HG03521 (cell line): ENCODE results near the gene CBX2.
"Not testable (repeated sequence)": the region's sequence is repeated elsewhere in the genome, so short reads cannot be mapped to it uniquely, and the experiment has no call there.

Experiments used
- ATAC-seq: cut with Tn5 transposase; IDR thresholded peaks from one replicate; pipeline ENCODE4 v1.9.1; 2021; ENCODE audit warnings: mild to moderate bottlenecking, moderate library complexity; ENCODE audit not compliant: unreplicated experiment

Gene CBX2

DNA sequence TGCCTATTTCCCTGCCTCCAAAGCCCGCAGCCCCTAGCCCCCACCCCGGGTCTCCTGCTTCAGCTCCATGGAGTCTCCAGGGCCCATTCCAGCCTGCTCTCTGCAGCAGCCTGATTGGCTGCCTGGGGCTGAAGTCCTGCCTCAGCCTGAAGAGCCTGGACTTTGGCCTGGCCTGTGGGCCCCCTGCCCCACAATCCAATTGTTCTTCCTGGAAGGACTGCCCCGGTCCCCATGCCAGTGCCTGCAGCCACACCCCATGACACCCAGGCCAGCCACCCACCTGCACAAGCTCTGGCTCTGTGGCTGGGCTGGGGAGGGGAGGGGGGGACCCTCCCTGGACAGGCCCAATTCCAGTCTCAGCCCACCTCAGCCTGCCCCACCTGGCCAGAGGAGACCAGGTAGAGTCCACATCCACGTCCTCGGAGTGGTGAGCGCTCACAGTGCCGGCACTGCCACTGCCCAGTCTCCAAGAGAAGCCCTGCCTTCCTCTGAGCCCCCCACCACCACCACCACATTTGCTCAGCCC lies 34.9 kb upstream of the CBX2 start:
- ATAC-seq = no peak

DNA sequence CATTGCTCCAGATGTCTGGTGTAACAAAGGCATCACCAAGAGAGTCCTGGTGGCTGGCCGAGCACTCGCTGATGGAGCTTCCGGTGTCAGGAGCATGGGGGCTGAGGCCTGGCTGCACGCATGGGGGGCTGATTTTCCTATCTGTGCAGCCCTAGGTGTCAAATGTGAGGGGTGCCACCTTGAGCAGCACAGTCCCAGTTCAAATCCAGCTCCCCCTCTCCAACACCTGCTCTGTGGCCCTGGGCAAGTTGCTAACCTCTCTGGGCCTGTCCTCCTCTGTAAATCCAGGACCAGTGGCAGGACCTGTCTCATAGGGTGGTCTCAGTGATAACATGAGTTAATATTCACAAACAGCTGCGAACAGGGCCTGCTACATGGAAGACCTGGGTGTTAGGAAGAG lies 34.3 kb upstream of the CBX2 start:
- ATAC-seq = no peak

DNA sequence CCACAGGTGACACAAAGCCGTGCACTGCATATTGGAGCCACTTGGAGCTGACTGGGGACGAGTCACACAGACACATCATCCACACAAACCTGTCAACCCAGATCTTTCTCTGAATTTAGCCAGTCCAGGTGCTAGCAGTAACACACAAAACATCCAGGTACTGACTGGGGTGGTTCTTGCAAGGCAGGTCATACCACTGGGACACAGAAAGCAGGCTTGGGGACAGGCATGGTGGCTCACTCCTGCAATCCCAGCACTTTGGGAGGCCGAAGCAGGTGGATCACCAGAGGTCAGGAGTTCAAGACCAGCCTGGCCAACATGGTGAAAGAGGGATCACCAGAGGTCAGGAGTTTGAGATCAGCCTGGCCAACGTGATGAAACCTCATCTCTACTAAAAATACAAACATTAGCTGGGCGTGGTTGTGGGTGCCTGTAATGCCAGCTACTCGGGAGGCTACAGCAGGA lies 32.3 kb upstream of the CBX2 start:
- ATAC-seq = no peak

DNA sequence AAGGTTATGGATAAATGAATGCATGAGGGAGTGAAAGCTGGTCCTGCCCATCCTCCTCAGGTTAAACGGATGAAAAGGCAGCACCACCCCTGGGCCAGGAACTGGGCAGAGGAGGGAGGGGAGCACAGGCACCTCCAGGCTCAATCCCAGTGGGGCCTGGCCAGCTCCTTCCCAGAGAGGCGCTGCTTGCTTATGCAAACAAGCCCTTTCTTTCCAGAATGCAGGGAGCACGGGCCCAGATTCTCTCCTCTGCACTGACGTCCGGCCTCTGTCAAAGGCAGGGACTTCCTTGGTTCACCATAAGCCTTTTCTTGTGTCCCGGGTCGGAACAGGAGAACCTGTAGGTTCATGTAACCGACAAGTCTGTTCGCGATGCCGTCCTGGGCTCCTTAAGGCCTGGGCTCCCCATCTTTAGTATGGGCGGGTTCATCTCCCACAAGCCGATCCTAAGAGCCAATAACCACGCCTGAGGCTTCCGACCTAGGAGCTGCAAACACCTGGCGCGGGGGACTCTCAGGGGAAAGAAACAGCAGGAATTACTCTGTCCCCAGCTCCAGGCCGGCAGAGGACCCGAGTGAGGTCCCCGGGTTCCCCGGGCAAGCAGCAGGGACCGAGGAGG lies 30.9 kb upstream of the CBX2 start:
- ATAC-seq = no peak

DNA sequence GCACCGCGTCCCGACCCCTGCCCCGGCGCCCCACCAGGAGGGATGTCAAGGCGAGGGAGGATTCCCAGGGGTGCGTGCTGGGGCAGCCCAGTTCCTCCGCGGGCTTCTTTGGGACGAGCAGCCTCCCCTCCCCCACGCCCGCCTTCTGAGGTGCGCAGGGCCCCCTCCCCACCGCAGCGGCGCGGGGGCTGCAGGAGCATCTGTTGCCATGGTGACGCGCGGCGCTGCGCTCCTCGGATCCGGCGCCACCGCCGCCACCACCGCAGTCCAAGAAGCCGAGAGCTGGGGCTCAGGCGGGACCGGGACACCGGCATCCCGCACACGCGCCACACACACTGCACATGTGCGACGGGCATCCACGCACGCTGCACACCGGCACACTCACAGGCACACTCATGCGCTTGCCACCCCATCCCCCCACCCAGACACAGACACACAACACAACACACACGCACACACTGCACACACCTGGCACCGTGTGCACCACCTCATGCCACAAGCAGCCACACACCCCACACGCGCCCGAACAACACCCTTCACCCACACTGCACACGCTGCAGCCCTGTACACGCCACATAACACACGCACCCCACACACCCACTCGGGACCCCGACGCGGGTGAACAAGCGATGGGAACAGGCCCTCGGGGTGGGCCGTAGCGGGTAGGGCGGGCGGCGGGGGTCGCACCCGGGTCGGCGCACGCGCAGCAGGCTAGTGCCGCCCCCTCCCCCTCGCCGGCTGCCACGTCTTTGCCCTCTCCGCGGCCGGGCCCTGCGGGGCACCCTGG lies 30.2 kb upstream of the CBX2 start:
- no peak for ATAC-seq

DNA sequence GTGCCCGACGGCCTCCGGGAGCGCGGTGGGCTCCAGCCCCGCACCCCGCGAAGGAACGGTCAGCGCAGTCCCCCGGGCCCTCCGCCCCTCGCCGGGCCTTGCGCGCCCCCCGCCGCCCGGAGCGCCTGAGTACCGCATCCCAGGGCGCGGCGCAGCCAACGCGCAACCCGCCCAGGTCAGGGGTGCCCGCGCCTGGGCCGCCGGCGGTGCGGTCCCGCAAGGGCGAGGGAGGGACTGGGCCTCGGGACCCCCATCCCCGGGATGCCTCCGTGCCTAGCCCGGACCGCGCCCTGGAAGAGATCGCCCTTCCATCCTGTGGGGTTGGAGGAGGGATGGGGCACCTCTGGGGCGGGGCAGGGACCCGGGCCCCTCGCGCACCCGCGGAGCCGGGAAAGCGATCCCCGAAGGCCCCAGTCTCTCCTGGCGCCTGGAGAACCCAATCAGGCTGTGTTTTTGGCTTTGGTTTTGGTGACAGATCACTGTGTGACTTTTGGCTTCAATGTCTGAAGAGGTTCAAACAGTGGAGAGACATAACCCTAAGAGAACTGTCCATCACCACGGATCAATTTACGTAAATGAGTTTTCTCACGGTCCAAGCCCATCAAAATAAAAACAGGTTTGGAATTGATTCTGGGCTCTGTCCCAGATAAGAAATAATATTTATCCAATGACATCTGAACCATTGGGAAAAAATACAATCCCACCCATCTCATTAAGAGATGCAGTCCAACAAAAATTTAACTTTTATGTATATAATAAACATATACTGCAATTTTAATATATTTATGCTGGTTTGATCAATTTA lies 29.5 kb upstream of the CBX2 start:
- ATAC-seq = no peak

DNA sequence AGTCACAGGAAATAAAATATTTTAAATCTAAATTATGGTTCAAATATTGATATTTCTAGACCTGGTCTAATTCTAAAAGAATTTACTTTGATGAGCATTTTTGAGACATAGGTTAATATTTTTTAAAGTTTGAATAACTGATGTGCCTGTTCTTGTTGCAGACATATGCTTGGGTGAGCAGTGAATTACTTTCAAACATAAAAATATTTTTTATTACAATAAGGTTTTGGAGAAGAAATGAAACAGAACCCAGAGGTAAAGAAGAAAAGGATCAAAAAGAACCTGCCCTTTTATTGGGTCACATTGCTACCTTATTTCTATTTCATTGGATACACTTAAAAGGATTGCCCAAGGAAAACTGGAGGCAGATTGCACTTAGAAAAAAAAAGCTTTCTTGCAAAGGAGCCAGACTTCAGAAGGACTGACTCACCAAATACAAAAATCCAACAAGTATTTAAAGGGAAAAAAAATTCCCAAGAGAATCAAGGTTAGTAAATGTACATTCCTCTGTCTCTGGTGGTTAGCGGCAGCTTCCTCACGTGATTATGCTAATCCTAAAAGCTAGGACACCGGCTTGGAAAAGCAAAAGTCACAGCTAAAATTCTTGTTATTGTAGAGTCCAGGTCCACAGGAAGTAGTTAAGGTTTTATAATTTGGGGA lies 28.7 kb upstream of the CBX2 start:
- no peak for ATAC-seq

DNA sequence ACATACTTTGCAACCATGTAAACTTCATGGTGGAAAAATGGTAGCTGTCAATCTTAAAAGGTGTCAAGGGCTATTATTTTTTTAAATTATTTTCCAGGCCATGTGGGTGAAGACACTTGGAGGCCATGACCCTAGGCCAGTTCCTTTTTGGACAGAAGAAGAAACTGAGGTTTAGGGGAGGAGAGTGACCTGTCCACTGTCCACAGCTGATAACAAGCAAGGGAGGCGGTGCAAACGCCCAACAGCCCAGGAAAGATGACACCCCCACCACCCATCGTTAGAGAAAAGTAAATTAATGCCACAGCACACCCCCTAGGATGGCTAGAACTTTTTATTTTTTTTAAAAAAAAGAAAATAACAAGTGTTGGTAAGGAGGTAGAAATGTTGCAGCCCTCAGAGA lies 28.0 kb upstream of the CBX2 start:
- ATAC-seq = no peak

DNA sequence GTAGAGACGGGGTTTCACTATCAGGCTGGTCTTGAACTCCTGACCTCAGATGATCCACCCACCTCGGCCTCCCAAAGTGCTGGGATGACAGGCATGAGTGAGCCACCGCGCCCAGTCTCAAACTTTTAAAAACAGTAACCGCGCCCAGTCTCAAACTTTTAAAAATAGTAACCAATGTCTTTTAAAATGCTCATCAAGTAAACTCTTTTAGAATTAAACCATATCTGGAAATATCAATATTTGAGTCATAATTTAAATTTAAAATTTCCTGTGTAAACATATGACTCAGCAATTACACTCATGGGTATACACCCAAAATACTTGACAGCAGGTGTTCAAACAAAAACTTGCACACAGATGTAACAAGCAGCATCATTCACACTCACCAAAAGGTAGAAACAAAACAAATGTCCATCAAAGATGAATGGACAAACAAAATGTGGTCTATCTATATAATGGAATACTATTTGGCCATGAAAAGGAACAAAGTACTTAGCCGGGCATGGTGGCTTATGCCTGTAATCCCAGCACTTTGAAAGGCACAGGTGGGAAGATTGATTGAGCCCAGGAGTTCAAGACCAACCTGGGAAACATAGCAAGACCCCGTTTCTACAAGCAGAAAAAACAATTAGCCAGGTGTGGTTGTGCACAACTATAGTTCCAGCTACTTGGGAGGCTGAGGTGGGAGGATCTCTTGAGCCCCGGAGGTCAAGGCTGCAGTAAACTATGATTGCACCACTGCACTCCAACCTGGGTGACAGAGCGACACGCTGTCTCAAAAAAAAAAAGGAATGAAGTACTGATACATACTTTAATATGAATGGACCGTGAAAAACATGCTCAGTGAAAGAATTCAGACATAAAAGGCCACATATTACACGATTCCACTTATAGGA lies 27.1 kb upstream of the CBX2 start:
- no peak for ATAC-seq

DNA sequence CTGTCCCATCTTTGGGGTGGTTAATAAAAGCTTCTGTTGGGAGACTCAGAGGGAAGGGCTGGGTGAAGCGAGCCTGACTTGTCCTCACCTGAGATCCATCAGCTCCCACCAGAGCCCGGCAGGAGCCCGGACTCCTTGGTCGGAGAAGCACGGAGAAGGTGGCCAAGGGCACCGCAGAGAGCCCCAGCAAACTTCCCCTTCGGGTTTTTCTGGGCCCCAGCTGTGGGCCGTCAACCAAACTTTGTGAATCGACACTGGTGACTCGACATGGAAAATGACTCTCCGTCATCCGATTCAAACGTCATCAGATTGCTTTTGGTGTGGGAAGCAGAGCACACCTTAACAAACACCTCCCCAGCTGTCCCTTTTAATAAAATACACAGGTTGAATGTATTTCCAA lies 25.8 kb upstream of the CBX2 start:
- ATAC-seq = no peak

DNA sequence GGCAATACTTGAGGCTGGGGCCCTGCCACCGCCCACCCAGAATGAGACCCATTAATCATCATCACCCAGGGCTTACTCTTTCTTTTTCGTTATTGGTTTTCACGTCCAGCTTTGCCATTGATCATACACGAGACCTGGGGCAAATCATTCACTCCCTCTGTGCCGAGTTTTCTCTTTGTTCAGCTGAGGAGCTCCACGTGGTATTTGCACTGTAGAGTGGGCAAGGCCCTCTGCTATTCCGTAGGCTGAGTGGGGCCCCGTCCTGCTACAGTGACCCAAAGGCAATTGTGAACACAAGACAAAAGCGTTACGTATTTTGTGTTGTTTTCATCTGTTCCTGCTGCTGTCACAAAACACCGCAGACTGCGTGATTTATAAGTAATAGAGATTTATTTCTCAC lies 23.6 kb upstream of the CBX2 start:
- no peak for ATAC-seq

DNA sequence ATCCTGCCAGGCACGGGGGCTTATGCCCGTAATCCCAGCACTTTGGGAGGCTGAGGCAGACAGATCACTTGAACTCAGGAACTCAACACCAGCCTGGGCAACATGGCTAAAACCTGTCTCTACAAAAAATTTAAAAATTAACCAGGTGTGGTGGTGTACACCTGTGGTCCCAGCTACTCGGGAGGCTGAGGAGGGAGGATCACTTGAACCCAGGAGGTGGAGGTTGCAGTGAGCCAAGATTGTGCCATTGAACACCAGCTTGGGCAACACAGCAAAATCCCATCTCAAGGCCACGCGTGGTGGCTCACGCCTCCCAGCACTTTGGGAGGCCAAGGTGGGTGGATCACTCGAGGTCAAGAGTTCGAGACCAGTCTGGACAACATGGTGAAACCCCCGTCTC lies 23.0 kb upstream of the CBX2 start:
- ATAC-seq = not testable (repeated sequence)

DNA sequence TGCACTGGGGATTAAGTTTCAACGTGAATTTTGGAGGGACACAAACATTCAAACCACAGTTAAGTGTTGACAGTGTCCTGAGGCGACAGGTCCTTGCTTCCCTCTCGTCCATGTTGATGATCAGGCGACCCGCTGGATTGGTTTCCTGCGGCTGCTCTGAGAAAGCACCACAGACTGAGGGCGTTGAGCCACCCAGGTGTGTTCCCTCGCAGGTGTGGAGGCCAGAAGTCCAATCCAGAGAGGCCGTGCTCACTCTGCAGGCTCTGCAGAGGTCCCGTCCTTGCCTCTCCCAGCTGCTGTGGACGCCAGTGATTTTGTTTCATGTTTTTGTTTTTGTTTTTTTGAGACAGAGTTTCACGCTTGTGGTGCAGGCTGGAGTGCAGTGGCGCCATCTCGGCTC lies 22.4 kb upstream of the CBX2 start:
- no peak for ATAC-seq

DNA sequence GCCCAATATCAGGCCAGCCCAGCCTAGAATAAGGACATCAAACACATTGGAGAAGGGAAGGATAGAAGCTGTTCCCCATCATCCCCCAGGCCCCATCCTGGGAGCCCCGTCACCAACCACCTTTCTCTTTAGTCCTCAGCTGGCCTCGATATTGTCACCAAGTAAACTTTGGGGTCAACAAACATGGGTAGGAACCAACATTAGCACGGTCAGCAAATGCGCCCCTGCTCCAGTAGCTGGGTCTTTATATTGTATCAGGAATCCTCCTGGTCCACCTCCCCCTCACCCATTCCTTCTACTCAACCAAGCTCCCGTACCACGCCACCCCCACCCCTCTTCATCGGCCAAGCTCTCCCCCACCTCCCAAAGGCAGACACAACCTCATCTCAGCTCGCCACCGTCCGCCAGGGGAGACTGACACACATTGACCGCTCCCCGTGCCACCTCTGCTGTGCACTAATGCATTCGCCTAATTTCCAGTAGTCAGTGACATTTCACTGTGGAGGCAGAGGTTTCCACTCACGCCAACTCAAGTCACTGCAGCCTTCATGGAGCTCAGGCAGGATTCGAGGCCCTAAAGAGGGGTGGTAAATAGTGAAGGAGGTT lies 20.7 kb upstream of the CBX2 start:
- no peak for ATAC-seq

DNA sequence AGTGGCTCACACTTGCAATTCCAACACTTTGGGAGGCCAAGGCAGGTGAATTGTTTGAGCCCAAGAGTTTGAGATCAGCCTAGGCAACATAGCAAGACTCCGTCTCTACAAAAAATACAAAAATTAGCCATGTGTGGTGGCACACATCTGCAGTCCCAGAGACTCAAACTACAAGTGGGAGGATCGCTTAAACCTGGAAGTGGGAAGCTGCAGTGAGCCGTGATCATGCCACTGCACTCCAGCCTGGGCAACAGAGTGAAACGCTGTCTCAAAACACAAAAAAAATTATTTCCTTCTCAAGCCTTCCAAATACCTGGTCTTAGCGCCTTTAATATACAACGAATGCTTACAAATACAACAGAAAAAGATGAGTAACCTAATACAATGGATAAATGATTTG lies 19.7 kb upstream of the CBX2 start:
- no peak for ATAC-seq

DNA sequence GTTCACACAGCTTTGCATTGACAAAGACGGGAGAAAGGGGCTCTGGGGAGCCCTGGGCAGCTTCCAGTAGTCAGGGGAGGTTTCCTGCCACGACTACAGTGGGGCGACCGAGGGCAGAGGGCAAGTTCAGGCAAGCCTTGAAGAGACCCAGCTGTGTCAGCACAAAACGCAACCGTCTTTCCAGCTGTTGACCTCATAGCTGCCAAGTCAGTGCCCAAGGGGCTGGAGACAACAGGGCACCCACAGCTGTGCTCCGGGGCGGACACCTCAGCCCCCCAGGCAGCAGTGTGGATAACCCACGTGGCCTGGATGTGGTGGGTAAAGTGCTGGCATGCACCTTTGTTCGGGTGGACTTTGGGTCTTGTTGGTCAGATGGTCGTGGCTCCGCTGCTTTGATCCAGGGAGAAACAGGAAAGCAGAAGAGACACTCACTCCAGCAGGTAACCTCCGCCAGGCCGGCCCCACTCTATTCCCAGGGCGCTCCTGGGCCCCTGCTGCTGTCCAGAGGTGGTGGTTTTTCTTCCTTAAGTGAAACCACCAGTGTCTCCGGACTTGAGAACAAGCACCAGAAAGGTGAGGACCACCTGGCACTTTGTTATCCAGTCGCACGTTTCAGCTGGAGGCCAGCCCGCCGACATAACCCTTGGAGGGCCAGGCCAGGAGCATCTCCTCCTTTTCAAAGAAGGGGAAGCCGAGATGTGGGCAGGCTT lies 17.6 kb upstream of the CBX2 start:
- ATAC-seq = no peak

DNA sequence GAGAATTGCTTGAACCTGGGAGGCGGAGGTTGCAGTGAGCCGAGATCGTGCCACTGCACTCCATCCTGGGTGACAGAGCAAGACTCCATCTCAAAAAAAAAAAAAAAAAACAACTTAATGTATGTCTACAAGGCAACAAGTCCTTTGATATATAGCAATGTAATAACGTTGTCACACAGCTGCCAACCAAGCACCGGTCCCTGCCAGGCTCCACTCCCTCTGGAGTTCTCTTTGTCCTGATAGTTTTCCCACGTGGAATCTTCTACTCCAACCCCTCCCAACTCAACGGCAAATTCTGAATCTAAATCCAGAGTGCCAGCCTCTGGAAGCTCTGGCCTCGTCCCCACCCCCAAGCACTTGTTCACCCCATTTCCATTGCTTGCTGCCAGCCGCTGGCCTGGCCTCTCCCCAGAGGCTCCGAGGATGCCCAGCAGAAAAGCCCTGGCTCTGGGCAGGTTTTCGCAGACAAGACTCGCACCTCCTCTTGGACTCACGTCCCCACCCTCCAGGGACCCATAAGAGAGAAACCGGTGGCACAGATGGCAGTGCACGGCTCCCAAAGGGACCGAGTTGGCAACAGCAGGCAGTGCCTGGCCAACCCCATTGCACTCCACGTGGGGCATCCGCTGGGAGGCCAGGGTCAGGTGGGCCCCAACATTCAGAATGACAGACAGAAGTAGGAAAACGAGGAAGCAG lies 15.9 kb upstream of the CBX2 start:
- no peak for ATAC-seq

DNA sequence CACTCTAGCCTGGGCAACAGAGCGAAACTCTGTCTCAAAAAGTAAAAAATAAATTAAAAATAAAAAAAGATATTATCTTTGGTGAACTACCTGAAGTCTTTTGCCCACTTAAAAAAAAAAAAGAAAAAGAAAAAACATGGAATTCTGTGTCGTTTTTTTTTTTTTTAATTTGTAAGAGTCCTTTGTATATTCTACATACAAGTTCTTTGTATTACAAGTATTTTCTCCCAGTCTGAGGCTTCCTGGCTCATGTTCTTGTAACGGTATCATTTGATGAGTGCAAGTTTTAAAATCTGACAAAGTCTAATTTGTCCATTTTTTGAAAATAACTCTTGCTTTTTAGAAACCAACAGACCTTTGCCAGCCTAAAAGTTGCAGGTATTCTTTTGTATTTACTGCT lies 12.2 kb upstream of the CBX2 start:
- ATAC-seq = no peak
